Activated CD4-positive, alpha-beta memory T cell treated with anti-CD3 and anti-CD28 coated beads for 36 hours (primary cell): ENCODE measurements around the gene BCL2L13. TPM values are rescaled to one million over a fixed set of nuclear protein-coding genes. Genes with fewer than 3 reads are reported as not detected.
"Not testable (repeated sequence)": the region's sequence is repeated elsewhere in the genome, so short reads cannot be mapped to it uniquely, and the experiment has no call there.

ENCODE experiments used
- CTCF ChIA-PET: fragments of 350-600 bp; sonication (Branson Sonifier 250); formaldehyde crosslinking; loops from one replicate; lab custom pipeline; 2021; ENCODE audit warnings: antibody characterized with exemption, inconsistent platforms; lab: Charles Lee
- POLR2A ChIA-PET: fragments of 350-600 bp; sonication (Branson Sonifier 250); formaldehyde crosslinking; loops from one replicate; lab custom pipeline; 2021; ENCODE audit warnings: antibody characterized with exemption; lab: Charles Lee
- DNase-seq: peaks from one replicate; pipeline ENCODE4 v3.0.0-alpha.2; 2020
- H3K27ac Mint-ChIP-seq: one replicate; pipeline ENCODE4 v1.8.0; 2021; ENCODE audit warnings: mixed read lengths
- H3K27me3 Mint-ChIP-seq: one replicate; pipeline ENCODE4 v1.8.0; 2021; ENCODE audit warnings: mixed read lengths
- H3K36me3 Mint-ChIP-seq: one replicate; pipeline ENCODE4 v1.8.0; 2021; ENCODE audit warnings: mixed read lengths
- H3K4me1 Mint-ChIP-seq: one replicate; pipeline ENCODE4 v1.8.0; 2021; ENCODE audit warnings: low read depth, mixed read lengths
- H3K4me3 Mint-ChIP-seq: one replicate; pipeline ENCODE4 v1.8.0; 2021; ENCODE audit warnings: mild to moderate bottlenecking, mixed read lengths
- H3K9me3 Mint-ChIP-seq: one replicate; pipeline ENCODE4 v1.8.0; 2021; ENCODE audit warnings: mixed read lengths
- intact Hi-C: fragments of 100-400 bp; cut with micrococcal nuclease; formaldehyde crosslinking; loops from one replicate; pipeline ENCODE4 v1.15.1; 2023
- total RNA-seq, 2 experiments: library from RNA; stranded (reverse); gene quantifications; one replicate each; pipeline ENCODE4 v1.2.3, GENCODE V29; 2021

The BCL2L13 gene
- total RNA-seq, 2 experiments from 2014 or later: 34.5 to 36.2 TPM

GRCh38 chr22:17665854-17666253, 27.3 kb downstream of the BCL2L13 start:
- Mint-ChIP-seq H3K4me1 (peaks cover 9% of the 10 kb centered on the region), H3K9me3 (peaks cover 3% of the 10 kb centered on the region), H3K27ac (no peak overlapping the region), H3K36me3 (peaks cover 30% of the 10 kb centered on the region), H3K27me3 (no peaks in the 10 kb centered on the region), H3K4me3 (no peak overlapping the region)
- no peak for DNase-seq
- ChIA-PET POLR2A (no interaction called here), CTCF (no interaction called here)
- intact Hi-C loops: no loop called here

- H3K4me1 Mint-ChIP-seq: peaks cover 24% of the 10 kb centered on the region
- DNase-seq, H3K27me3 Mint-ChIP-seq, H3K9me3 Mint-ChIP-seq, CTCF ChIA-PET, H3K27ac Mint-ChIP-seq, intact Hi-C loops, H3K4me3 Mint-ChIP-seq: not testable (repeated sequence)
- peaks cover 12% of the 10 kb centered on the region for H3K36me3 Mint-ChIP-seq
- POLR2A ChIA-PET: interaction anchor here (1.6 kb wide), 1 partner anchor 32 kb away, joined by 5 read pairs; no protein-coding TSS in a partner anchor
Measured at GRCh38 chr22:17671521-17672092, 33.0 kb downstream of the BCL2L13 start.

GRCh38 chr22:17672417-17672991, 33.9 kb downstream of the BCL2L13 start:
- ChIA-PET POLR2A (interaction anchor here (0.5 to 1.6 kb wide), 2 partner anchors 33 to 175 kb away, joined by 3 to 5 read pairs; no protein-coding TSS in a partner anchor), CTCF (interaction anchor here (0.6 kb wide), 1 partner anchor 415 kb away, joined by 3 read pairs; no protein-coding TSS in a partner anchor)
- Mint-ChIP-seq H3K27me3 (no peaks in the 10 kb centered on the region), H3K4me1 (peaks cover 24% of the 10 kb centered on the region), H3K9me3 (no peaks in the 10 kb centered on the region), H3K4me3 (no peak overlapping the region), H3K36me3 (peaks cover 12% of the 10 kb centered on the region), H3K27ac (peak overlapping the region; percentile 8)
- peak; percentile 19 for DNase-seq
- intact Hi-C loops: no loop called here

GRCh38 chr22:17674152-17674551, 35.6 kb downstream of the BCL2L13 start:
- no peak for DNase-seq
- no peak overlapping the region for H3K27ac Mint-ChIP-seq
- intact Hi-C loops: no loop called here

GRCh38 chr22:17675584-17675983, 37.0 kb downstream of the BCL2L13 start:
- ChIA-PET CTCF (interaction anchor here (0.6 to 1.1 kb wide), 2 partner anchors 109 to 504 kb away, joined by 3 to 4 read pairs; no protein-coding TSS in a partner anchor), POLR2A (interaction anchor here (1.1 kb wide), 1 partner anchor 37 kb away, joined by 4 read pairs; the partner anchor contains the start of gene BCL2L13)
- DNase-seq: no peak
- Mint-ChIP-seq H3K4me3 (no peak overlapping the region), H3K27me3 (no peaks in the 10 kb centered on the region), H3K27ac (no peak overlapping the region), H3K36me3 (peaks cover 4% of the 10 kb centered on the region), H3K9me3 (no peaks in the 10 kb centered on the region), H3K4me1 (peaks cover 28% of the 10 kb centered on the region)
- intact Hi-C loops: no loop called here

More at GRCh38 chr22:17674152-17674551, 35.6 kb downstream of the BCL2L13 start:
- peaks cover 11% of the 10 kb centered on the region for H3K36me3 Mint-ChIP-seq
- H3K4me1 Mint-ChIP-seq: peaks cover 28% of the 10 kb centered on the region
- no peaks in the 10 kb centered on the region for H3K9me3 Mint-ChIP-seq
- POLR2A ChIA-PET: interaction anchor here (0.6 to 0.7 kb wide), 2 partner anchors 40 to 562 kb away, joined by 3 read pairs; no protein-coding TSS in a partner anchor
- no peaks in the 10 kb centered on the region for H3K27me3 Mint-ChIP-seq
- CTCF ChIA-PET: no interaction called here
- H3K4me3 Mint-ChIP-seq: no peak overlapping the region

- no peak for DNase-seq
- CTCF ChIA-PET: no interaction called here
Measured at GRCh38 chr22:17678817-17679385, 40.3 kb downstream of the BCL2L13 start.

GRCh38 chr22:17684245-17684644, 45.7 kb downstream of the BCL2L13 start:
- POLR2A ChIA-PET: no interaction called here
- H3K4me1 Mint-ChIP-seq: no peaks in the 10 kb centered on the region

More at GRCh38 chr22:17678817-17679385, 40.3 kb downstream of the BCL2L13 start:
- Mint-ChIP-seq H3K27me3 (no peaks in the 10 kb centered on the region), H3K27ac (no peak overlapping the region), H3K36me3 (peaks cover 2% of the 10 kb centered on the region), H3K9me3 (no peaks in the 10 kb centered on the region), H3K4me3 (no peak overlapping the region), H3K4me1 (peaks cover 9% of the 10 kb centered on the region)
- intact Hi-C loops: no loop called here
- POLR2A ChIA-PET: no interaction called here

GRCh38 chr22:17692841-17693240, 54.3 kb downstream of the BCL2L13 start:
- intact Hi-C loops: no loop called here
- Mint-ChIP-seq H3K36me3 (peaks cover 15% of the 10 kb centered on the region), H3K27ac (no peak overlapping the region), H3K9me3 (no peaks in the 10 kb centered on the region), H3K27me3 (no peaks in the 10 kb centered on the region), H3K4me1 (no peaks in the 10 kb centered on the region), H3K4me3 (no peak overlapping the region)
- no peak for DNase-seq
- ChIA-PET POLR2A (no interaction called here), CTCF (no interaction called here)

More at GRCh38 chr22:17684245-17684644, 45.7 kb downstream of the BCL2L13 start:
- no peaks in the 10 kb centered on the region for H3K27me3 Mint-ChIP-seq
- peaks cover 3% of the 10 kb centered on the region for H3K36me3 Mint-ChIP-seq
- CTCF ChIA-PET: no interaction called here
- no peaks in the 10 kb centered on the region for H3K9me3 Mint-ChIP-seq
- no peak overlapping the region for H3K4me3 Mint-ChIP-seq
- intact Hi-C loops: no loop called here
- no peak for DNase-seq
- H3K27ac Mint-ChIP-seq: no peak overlapping the region

- H3K27ac Mint-ChIP-seq: no peak overlapping the region
- intact Hi-C loops: no loop called here
- CTCF ChIA-PET: no interaction called here
- no peak overlapping the region for H3K4me3 Mint-ChIP-seq
- H3K27me3 Mint-ChIP-seq: no peaks in the 10 kb centered on the region
- DNase-seq: no peak
- POLR2A ChIA-PET: interaction anchor here (0.5 kb wide), 1 partner anchor 89 kb away, joined by 4 read pairs; no protein-coding TSS in a partner anchor
- peaks cover 4% of the 10 kb centered on the region for H3K4me1 Mint-ChIP-seq
- H3K9me3 Mint-ChIP-seq: no peaks in the 10 kb centered on the region
- peaks cover 13% of the 10 kb centered on the region for H3K36me3 Mint-ChIP-seq
Measured at GRCh38 chr22:17694193-17694592, 55.6 kb downstream of the BCL2L13 start.

- H3K27ac Mint-ChIP-seq: no peak overlapping the region
- POLR2A ChIA-PET: no interaction called here
- peaks cover 13% of the 10 kb centered on the region for H3K36me3 Mint-ChIP-seq
Measured at GRCh38 chr22:17694752-17695151, 56.2 kb downstream of the BCL2L13 start.

GRCh38 chr22:17695986-17696385, 57.4 kb downstream of the BCL2L13 start:
- Mint-ChIP-seq H3K4me1 (peaks cover 4% of the 10 kb centered on the region), H3K36me3 (peaks cover 13% of the 10 kb centered on the region), H3K4me3 (no peak overlapping the region), H3K27me3 (no peaks in the 10 kb centered on the region), H3K27ac (no peak overlapping the region), H3K9me3 (no peaks in the 10 kb centered on the region)
- no peak for DNase-seq
- POLR2A ChIA-PET: no interaction called here
- CTCF ChIA-PET: interaction anchor here (1.9 kb wide), 1 partner anchor 380 kb away, joined by 5 read pairs; no protein-coding TSS in a partner anchor
- intact Hi-C loops: no loop called here

More at GRCh38 chr22:17694752-17695151, 56.2 kb downstream of the BCL2L13 start:
- CTCF ChIA-PET: no interaction called here
- no peak overlapping the region for H3K4me3 Mint-ChIP-seq
- H3K9me3 Mint-ChIP-seq: no peaks in the 10 kb centered on the region
- H3K4me1 Mint-ChIP-seq: peaks cover 4% of the 10 kb centered on the region
- intact Hi-C loops: no loop called here
- no peaks in the 10 kb centered on the region for H3K27me3 Mint-ChIP-seq
- DNase-seq: no peak

GRCh38 chr22:17697196-17697595, 58.6 kb downstream of the BCL2L13 start:
- CTCF ChIA-PET: interaction anchor here (1.9 kb wide), 1 partner anchor 379 kb away, joined by 5 read pairs; no protein-coding TSS in a partner anchor
- POLR2A ChIA-PET, H3K27me3 Mint-ChIP-seq, H3K9me3 Mint-ChIP-seq, H3K4me3 Mint-ChIP-seq, intact Hi-C loops, DNase-seq, H3K27ac Mint-ChIP-seq, H3K4me1 Mint-ChIP-seq: not testable (repeated sequence)
- H3K36me3 Mint-ChIP-seq: peaks cover 11% of the 10 kb centered on the region
